ENCODE results near the gene DGKB.

GRCh38 chr7:14834883-14835282 is 67.7 kb downstream of the DGKB start:
- TF ChIP-seq, protein P1, sequence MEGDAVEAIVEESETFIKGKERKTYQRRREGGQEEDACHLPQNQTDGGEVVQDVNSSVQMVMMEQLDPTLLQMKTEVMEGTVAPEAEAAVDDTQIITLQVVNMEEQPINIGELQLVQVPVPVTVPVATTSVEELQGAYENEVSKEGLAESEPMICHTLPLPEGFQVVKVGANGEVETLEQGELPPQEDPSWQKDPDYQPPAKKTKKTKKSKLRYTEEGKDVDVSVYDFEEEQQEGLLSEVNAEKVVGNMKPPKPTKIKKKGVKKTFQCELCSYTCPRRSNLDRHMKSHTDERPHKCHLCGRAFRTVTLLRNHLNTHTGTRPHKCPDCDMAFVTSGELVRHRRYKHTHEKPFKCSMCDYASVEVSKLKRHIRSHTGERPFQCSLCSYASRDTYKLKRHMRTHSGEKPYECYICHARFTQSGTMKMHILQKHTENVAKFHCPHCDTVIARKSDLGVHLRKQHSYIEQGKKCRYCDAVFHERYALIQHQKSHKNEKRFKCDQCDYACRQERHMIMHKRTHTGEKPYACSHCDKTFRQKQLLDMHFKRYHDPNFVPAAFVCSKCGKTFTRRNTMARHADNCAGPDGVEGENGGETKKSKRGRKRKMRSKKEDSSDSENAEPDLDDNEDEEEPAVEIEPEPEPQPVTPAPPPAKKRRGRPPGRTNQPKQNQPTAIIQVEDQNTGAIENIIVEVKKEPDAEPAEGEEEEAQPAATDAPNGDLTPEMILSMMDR (IDR thresholded peaks at IDR 0.05; ENCODE audit: control extremely low read depth in 1 of 3, insufficient read depth in 1 of 3, low read depth in 1 of 3, low read length in 3 of 3), result no peak
- TF ChIP-seq BRCA1 (IDR thresholded peaks at IDR 0.05; ENCODE audit: low read depth, low read length) (no peak), CHD2 (IDR thresholded peaks at IDR 0.05; ENCODE audit: low read length) (no peak), SP2 (IDR thresholded peaks at IDR 0.05; ENCODE audit: low read length) (no peak), POLR2AphosphoS5 (IDR thresholded peaks at IDR 0.05; ENCODE audit: low read depth, low read length) (no peak), EZH2 (IDR thresholded peaks at IDR 0.05; ENCODE audit: low read depth, low read length, severe bottlenecking) (no peak), HDAC2 (IDR thresholded peaks at IDR 0.05; ENCODE audit: borderline replicate concordance in 1 of 2, low read depth in 2 of 2, low read length in 2 of 2) (no peak), TAF7 (optimal IDR thresholded peaks at IDR 0.05; ENCODE audit: borderline replicate concordance, low read depth, low read length) (no peak), SIN3A (conservative IDR thresholded peaks at IDR 0.05 in 1 of 2, IDR thresholded peaks at IDR 0.05 in 1 of 2; ENCODE audit: low read depth in 1 of 2, low read length in 2 of 2) (no peak), TAF1 (IDR thresholded peaks at IDR 0.05; ENCODE audit: low read depth, low read length) (no peak), POLR2A (IDR thresholded peaks at IDR 0.05; ENCODE audit: control extremely low read depth in 1 of 2, low read depth in 2 of 2, low read length in 2 of 2) (no peak), TCF12 (IDR thresholded peaks at IDR 0.05; ENCODE audit: low read depth, low read length) (no peak), MAX (IDR thresholded peaks at IDR 0.05) (no peak)
- TF ChIP-seq, protein P2, sequence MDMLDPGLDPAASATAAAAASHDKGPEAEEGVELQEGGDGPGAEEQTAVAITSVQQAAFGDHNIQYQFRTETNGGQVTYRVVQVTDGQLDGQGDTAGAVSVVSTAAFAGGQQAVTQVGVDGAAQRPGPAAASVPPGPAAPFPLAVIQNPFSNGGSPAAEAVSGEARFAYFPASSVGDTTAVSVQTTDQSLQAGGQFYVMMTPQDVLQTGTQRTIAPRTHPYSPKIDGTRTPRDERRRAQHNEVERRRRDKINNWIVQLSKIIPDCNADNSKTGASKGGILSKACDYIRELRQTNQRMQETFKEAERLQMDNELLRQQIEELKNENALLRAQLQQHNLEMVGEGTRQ (IDR thresholded peaks at IDR 0.05; ENCODE audit: low read length), result no peak

All from H1 (cell line).